NCI-H2171 (cell line): ENCODE results near the gene COMMD7.

Experiments
- DNase-seq: peaks from one replicate; lab custom pipeline; 2025; lab: John Stamatoyannopoulos, UW

Gene COMMD7

DNA sequence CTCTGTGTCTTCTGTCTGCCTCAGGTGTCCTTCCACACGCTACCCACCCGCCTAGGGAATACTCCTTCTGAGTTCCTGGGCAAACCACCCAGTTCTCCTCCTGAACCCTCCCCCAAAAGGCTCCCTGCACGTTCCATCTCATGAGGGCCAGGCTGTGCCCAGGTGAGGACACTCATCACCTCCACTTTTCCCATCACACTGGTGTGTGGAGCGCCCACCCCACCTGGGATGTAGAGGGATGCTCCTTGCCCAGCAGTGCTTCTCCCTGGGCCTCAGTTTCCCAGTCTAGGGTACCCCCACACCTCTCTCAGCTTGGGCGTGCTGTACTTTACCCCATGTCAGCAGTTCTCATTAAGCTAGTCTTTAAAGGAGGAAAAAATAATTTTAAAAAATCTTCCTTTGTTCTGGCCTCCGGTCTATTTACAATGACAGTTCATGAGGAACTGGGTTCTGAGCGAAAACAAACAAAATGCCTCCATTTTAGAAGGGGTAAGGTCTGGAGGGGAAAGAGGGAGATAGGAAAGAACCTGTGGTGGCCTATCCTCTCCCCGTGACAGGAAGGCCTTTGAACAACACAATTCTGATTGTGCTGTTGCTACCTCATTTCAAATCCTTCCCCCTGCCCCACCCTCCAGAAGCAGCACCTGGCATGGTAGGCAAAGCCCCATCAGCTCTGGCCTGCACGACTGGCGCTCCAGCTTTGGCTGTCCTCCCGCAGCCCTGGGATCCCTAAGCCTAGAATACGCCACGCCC, 67.9 kb downstream of the COMMD7 start:
- no peak for DNase-seq

DNA sequence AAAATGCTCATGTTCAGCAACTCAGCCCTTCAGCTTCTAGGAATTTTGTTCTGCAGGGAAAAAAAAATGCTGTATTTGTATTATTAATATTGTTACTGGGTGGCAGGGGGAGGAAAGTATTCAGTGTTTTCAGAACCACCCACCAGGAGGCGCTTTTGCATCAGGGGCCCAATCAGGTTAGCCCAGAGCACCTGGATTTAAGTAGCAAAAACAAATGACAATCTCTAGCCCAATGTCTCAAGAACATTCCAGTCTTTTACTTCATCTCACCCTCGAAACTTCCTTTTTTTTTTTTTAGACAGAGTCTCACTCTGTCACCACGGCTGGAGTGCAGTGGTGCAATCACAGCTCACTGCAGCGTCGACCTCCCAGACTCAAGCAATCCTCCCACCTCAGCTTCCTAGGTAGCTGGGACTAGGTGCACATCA, 68.9 kb downstream of the COMMD7 start:
- peak; percentile 16 for DNase-seq

DNA sequence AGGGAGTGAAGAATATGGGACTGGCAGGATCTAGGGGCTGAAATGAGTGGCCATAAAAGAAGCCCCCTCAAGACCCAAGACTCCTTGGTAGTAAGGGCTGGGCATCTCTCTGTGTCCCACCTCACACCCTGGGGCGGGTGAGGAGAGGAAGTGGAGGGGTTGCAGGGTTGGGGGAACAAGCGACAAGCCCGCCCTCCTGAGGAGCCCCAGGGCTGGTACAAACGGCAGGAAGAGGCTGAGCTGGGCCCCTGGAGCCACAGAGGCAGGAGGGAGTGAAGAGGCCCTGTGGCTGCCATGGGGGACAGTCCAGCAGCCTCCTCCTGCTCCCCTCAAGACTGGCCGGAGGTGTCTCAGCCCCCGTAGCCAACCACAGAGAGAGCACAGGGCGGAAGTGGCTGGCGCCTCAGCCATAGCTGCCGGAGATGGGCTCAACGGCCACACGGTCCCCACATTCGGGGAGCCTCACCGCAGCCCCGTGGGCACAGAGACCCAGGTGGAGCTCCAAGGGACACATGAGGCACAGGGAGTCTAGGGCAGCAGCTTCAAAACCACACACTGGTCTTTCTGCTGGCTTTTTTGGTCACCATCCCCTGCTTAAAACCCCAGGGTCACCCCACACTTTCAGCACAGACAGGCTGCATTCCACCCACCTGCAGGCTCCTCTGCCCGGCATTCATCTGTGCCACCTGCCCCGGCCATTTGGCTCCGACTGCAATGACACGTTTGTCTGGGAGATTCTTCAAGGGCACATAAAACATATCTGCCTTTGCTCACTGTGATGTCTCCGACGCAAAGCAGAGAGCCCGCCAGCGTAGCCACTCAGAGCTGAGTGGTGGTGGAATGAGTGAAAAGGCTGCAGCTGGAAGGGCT, 70.0 kb downstream of the COMMD7 start:
- no peak for DNase-seq

- DNase-seq: no peak
Observed at GRCh38 chr20:32672394-32672981, 70.8 kb downstream of the COMMD7 start.

DNA sequence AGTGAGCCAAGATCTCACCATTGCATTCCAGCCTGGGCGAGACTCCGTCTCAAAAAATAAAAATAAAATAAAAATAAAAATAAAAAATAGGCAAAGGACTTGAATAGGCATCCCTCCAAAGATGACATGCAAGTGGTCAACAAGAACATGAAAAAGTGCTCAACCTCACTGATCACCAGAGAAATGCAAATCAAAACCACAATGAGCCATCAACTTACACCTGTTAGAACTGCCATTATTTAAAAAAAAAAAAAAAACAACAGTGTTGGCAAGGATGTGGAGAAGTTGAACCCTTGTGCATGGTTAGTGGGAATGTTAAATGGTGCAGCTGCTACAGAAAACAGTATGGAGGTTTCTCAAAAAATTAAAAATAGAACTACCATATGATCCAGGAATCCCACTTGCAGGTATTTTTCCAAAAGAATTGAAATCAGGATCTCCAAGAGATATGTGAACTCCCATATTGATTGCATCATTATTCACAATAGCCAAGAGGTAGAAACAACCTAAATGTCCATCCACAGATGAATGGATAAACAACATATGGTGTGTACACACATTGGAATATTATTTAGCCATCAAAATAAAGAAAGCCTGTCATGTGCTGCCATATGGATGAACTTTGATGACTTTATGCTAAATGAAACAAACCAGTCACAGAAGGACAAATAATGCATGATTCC, 72.4 kb downstream of the COMMD7 start:
- DNase-seq: no peak

- no peak for DNase-seq
Observed at GRCh38 chr20:32667027-32667426, 76.2 kb downstream of the COMMD7 start.

- no peak for DNase-seq
Observed at GRCh38 chr20:32664678-32665159, 78.5 kb downstream of the COMMD7 start.

GRCh38 chr20:32664012-32664677, 79.1 kb downstream of the COMMD7 start:
- no peak for DNase-seq

GRCh38 chr20:32663335-32664011, 79.8 kb downstream of the COMMD7 start:
- no peak for DNase-seq

DNA sequence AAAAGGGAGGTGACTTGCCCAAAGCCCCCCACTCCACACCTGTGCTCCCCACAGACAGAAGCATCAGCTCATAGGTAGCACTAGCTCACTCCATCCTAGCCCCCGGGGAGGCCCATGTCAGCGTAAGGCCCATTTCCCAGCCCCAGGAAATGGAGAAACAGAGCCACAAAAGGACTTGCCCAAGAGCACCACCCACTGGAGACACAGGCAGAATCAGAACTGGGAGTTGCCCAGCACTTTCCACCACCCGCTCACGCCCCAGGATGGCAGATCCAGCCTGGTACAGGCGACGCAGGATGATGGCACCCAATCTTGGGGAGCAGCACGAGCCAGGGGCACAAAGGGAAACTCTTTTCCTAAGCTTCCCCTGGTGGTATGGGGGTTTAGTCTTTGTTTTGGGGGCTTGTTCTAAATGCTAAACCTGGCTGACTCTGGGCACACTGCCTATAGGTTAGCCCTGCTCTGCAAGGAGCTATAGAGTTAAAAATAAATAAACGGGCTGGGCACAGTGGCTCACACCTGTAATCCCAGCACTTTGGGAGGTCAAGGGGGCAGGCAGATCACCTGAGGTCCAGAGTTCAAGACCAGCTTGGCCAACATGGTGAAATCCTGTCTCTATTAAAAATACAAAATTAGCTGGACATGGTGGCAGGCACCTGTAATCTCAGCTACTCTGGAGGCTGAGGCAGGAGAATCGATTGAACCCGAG, 81.3 kb downstream of the COMMD7 start:
- no peak for DNase-seq

DNA sequence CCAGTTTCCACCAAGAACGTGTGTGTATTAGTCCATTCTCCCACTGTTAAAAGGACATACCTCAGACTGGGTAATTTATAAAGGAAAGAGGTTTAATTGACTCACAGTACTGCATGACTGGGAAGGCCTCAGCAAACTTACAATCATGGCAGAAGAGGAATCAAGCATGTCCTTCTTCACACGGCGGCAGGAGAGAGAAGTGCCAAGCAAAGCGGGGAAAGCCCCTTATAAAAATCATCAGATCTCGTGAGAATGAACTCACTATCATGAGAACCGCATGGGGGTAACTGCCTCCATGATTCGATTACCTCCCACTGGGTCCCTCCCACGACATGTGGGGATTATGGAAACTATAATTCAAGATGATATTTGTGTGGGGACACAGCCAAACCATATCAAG, 82.6 kb downstream of the COMMD7 start:
- no peak for DNase-seq

DNA sequence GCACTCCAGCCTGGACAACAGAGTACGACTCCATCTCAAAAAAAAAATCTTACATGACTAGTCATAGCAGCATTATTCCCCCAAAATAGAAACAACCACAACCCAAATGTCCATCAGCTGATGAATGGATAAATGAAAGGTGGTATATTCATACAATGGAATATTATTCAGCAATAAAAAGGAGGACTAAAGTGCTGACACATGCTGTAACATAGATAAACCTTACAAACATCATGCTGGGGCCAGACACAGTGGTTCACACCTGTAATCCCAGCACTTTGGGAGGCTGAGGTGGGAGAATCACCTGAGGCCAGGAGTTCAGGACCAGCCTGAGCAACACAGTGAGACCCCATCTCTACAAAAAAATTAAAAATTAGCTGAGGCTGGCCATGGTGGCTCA, 86.4 kb downstream of the COMMD7 start:
- DNase-seq: no peak

- DNase-seq: no peak
Observed at GRCh38 chr20:32655903-32656512, 87.3 kb downstream of the COMMD7 start.

DNA sequence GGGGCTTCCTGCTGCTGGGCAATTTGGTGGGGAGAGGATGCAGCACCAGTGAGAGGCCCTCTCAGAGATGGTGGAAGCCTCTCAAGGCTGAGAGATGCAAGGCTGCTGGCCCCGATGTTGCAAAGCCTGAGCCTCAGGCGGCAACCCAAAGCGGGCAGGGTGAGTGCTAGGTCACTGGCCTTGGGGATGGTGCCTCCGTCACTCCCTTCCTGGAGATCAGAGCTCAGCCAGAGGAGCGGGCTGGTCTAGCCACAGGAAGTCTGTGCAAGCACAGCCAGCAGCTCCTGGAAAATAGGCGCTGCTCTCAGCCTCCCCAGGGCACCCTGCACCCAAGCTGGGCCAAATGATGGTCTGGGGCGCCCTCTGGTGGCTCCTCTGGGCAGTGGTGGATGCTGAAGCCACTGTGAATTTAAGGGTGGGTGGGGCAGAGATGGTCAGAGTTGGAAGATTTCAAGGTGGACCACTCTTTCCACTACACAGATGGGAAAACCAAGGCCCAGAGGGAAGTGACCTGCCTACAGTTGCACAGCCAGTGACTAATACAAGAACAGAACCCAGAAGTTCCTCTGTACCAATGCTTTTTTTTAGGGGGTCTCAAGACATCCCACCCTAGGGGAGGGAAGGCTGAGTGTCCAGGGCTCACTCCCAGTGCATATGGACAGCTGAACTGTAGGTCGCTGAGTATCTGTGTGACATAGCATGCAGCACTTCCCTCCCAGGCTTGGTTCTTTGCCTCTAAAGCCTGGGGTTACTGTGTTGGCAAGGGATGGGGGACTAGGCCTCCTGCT, 90.3 kb downstream of the COMMD7 start:
- peak; percentile 80 for DNase-seq
